ENCODE results near the gene DOCK2.
"Not testable (repeated sequence)": the region's sequence is repeated elsewhere in the genome, so short reads cannot be mapped to it uniquely, and the experiment has no call there.

DOCK2 gene

DNA sequence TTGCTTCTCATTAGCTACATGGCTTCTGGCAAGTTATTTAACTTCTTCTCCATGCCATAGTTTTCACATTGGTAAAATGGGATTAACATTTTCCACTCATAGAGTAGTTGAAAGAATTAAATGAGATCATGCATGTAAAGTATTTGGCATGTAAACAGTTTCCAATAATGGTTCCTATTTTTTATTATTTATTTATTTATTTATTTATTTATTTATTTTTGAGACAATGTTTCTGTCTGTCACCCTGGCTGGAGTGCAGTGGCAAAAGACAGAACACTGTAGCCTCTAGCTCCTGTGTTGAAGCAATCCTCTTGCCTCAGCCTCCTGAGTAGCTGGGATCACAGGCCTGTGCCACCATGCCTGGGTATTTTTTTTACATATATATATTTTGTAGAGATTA, 117.7 kb downstream of the DOCK2 start:
- DNase-seq (ENCODE audit: low read depth in 2 of 2) = no peak

DNA sequence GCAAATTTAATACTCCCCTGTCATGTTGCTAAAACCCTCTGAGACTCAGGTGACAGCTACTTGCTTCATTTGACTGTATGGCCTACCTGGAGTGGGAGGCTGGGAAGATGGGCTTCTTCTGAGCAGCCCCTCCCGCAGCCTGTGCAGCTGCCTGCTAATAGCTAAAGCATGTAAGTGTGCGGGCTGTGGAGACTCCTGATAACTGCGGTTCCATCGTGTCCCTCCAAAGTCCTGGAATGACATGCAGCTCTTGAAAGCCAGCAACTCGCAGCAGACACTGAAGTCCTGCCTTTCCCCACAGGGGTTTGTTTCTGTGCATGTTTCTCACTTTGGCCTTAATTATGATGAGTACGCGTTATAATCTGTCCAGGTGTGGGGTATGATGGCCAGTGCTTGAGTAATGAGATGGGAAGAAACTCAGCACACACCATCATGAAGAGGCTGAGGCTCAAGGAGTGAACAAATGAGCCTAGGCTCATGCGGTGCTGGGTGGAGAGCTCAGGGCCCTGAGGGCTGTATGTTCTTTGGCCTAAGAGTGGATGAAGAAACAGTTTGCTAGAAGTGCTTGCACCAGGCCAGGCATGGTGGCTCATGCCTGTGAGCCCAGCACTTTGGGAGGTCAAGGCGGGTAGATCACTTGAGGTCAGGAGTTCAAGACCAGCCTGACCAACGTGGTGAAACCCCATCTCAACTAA, 119.1 kb downstream of the DOCK2 start:
- DNase-seq (ENCODE audit: low read depth in 2 of 2) = no peak

DNA sequence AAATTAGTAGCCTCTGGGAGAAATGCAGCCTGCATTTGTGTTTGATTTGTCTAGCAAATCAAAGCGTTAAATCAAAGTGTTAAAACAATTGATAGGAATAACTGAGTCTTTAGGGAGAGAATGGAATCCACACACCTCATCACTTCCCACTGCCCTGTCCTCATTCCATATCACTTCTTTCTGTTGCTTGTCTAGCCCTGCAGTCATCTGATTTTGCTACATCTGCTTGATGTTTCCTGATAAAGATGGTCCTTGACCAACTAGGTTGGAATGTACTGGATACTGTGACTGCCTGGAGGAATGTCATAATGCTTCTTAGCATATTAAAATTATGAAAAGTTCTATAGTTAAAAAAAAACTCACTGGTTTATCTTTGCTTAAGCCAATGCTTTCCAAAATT, 119.9 kb downstream of the DOCK2 start:
- no peak for DNase-seq (ENCODE audit: low read depth in 2 of 2)

DNA sequence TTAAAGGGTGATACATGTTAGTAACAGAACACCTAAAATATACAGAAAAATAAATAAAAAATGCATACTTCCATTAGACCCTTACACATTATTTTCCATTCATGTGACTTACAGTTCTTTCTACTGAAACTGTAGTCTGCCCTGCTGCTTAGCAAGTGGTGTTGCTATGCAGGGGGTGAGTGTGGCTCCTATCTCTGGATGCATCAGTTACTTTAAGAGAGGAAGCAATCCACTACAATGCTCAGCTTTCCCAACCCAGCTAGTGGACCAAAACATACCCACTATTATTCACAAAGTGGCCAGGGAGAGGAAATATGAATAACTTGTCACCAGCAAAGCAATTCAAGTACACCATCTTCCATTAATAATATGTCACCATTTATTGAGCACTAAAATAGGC, 121.8 kb downstream of the DOCK2 start:
- DNase-seq (ENCODE audit: low read depth in 2 of 2) = no peak

DNA sequence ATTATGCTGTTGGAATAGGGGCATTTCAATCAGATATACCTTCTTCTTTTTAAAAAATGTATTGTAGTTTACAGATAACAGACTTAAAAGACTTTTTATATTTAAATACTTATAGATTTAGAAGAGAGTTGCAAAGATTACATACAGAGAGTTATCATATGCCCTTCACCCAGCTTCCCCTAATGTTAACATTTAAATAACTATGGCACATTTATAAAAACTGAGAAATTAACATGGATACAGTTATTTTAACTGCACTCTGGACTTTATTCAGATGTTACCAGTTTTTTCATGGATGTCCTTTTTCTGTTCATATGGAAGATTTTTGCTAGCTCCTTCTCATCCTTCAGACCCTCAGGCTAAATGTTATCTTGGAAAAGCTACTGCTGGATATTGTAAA, 123.2 kb downstream of the DOCK2 start:
- DNase-seq (ENCODE audit: low read depth in 2 of 2) = no peak

DNA sequence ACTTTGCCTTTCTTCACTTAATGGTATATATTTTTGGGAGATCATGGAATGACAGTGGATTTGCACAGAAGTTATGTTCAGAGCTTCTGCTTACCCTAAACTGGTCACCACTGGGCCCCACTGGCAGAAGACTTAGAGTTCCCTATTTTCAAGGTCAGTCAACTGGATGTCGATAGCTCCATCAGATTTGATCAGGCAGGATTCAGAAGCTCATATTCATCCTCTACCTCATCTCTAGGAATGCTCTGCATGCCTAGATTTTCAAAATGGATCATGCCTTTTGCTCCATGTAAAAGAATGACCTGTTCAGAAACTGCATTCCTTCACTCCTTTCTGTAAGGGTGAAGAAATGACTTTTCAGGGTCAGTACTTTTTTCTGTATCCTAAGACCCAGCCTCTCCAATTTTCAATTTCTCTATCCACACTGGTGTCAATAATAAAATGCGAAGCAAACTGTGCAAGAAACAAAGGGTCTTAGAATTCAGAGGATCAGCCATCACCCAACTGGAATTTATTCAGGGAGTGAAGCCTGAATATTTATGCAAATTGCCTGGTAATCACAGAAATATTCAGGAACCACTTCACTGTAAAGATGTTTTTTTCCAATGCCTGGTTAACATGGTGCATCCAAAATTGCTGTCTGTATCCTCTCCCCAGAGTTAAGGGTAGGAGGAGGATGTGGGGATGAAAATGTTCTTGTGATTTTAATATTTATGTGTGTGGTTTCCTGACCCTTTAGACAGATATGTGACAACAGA, 125.4 kb downstream of the DOCK2 start:
- DNase-seq (ENCODE audit: low read depth in 2 of 2) = peak; percentile 64 to 67

DNA sequence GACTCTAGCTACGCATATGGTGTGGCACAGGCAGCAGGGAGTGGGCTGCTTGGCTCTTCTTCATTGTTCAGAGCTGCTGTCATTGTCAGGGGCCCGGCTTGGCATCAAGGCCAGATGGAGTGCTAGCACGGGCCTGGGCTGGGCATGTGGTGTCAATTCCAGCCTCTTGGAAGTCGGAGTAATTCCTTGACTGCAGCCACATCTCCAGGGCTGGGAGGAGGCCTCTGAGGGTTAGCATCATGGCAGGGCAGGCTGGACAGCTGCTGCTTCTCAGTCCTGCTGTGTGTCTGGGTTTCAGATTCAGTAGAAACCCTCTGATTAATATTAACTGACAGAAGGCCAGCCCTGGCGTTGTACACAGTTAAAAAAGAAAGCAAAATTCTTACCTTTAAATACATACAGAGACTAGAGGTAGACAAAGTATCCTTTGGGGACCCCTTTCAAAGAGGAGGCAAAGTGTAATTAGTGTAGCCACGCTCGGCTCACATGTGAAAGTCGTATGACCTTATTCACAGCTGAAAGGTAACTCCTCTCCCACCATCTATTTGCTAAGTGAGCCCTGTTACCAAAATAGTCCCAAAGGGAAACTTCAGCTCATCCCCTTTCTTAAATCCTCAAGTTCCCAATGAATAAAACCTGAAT, 126.4 kb downstream of the DOCK2 start:
- no peak for DNase-seq (ENCODE audit: low read depth in 2 of 2)

DNA sequence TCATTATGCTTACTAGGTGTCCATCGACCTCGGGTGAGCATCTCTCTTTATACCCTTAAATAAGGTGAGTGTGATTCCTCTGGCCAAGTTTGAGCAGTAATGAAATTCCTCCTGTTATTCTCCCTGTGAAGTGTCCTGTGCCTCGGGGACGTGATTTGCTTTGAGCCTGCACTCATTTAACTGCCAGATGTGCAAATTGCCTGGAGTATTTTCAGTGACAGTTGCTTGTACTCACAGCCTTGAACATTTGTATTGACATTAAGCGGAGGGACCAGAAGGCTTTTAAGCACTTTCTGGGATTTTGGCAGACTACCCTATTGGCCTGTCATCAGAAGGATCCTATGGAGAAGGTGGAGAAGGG, 126.9 kb downstream of the DOCK2 start:
- DNase-seq (ENCODE audit: low read depth in 2 of 2) = no peak

DNA sequence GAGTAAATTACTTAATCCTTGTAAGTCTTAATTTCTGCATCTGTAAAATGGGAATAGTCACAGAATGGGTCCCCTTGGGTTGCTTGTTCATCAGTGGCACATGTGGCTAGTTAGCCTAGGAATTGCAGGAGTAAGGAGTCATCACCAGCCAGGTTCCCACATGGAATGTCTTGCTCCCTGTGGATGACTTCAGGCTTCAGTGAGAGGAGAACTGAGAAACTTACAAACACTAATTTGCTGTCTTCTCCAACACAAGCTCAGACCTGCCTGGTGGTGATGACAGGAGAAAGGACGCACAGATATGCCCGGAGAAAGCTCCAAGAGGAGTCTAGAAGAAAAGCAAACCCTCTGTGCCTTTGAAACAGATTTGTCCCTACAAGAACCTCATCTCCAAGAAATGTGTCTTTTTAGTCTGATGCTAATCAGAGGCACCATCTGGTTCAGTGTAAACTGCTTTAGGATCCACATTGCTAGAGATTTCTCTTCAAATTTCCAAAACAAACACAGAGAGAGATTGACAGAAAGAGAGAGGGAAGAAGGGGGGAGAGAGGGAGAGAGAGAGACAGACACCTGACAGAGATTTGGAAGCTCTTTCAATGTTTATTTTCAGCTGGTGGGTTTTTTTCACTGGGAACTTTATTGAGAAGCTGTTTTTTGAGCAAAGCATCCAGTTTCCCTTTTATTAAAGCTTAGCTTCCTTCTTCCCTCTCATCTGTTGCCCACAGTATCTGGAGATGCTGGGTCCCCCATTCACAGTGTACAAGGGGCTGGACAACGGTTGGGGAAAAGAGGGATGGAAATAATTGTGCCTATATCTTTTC, 128.3 kb downstream of the DOCK2 start:
- DNase-seq (ENCODE audit: low read depth in 2 of 2) = no peak

DNA sequence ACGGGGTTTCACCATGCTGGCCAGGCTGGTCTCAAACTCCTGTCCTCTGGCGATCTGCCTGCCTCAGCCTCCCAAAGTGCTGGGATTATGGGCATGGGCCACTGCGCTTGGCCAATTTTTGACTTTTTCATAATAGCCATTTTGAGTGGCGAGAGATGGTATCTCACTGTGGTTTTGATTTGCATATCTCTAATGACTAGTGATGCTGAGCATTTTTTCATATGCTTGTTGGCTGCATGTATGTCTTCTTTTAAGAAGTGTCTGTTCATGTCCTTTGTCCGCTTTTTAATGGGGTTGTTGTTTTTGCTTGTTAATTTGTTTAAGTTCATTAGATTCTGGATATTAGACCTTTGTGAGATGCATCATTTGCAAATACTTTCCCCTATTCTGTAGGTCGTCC, 129.9 kb downstream of the DOCK2 start:
- not testable (repeated sequence) for DNase-seq (ENCODE audit: low read depth in 2 of 2)

DNA sequence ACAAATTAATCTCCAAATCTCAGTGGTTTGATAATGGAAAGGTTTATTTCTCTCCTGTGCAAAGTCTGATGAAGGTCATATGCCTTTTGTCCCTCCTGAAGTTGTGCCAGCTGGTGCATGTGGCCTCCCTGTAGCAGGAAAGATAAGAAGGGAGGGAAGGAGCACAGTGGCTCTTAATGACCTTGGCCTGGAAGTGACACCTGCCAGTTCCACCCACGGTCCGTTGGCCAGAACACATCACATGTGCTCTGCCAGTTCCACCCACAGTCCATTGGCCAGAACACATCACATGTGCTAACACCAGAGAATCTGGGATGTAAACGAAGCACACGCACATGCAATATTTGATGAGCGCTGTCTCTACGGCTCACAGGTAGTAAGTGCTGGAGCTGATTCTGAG, 130.9 kb downstream of the DOCK2 start:
- DNase-seq (ENCODE audit: low read depth in 2 of 2) = no peak

DNA sequence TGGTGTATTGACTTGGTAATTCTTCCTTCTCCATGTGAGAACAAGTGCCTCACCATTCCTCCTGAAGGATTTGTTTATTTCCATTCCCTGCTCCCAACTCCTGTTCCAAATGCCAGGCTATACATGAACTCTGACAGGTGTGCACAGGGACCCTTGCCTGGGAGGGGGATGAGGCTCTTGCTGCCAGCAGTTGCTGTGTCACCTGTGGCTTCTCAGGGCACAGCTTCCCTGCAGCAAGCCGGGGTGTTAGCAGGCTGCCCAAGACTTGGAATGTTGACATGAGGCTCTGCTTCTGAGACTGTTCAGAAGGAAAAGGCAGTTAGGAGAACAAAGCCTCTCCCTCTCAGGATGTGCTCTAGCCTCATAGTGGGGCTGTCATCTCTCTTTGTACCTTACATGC, 131.3 kb downstream of the DOCK2 start:
- DNase-seq (ENCODE audit: low read depth in 2 of 2) = no peak

DNA sequence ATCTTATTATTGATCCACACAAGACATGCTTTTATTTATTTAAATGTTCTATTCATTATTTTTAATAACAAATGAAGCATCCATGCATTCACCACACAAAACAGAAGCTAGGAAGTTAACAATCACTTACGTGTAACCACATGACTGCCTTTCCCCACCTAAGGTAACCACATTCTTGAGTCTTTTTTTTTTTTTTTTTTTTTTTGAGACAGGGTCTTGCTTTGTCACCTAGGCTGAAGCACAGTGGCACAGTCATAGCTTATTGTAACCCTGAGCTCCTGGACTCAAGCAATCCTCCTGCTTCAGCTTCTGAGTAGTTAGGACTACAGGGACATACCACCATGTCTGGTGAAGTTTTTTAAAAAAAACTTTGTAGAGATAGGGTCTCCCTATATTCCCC, 133.0 kb downstream of the DOCK2 start:
- no peak for DNase-seq (ENCODE audit: low read depth in 2 of 2)

DNA sequence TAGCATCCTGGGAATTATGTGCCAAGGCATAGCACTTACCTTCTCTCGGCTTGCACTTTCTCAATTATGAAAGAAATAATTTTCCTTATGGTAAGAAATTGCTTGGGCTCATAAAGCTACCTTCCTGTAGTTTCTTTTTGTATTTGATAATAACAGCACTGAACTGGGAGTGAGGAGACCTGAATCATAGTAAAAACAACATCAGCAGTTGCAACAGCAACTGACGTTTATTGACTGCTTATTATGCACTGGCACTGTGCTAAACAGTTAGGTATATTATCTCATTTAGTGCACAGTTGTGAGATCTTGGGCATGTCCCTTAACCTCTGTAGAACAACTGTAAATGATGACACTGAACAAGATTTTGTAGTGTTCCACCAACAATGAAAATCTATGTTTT, 135.2 kb downstream of the DOCK2 start:
- no peak for DNase-seq (ENCODE audit: low read depth in 2 of 2)

DNA sequence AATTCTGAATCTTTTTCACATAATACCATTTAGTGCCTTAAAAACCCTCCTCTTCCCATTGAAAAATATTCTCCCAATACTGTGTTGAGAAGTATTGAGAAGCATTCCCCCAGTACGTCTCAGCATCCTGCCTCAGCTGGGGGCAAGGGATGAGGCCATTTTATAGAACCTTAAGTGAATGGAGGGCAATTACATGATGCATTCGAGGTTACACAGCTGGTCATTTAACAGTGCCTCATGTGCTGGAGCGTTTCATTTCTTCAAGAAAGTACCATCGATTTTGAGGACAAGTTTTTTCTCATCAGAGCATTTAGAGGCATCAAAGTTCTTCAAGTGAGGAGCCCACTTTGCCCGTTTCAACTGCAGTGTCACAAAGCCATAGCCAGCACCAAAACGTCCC, 135.6 kb downstream of the DOCK2 start:
- no peak for DNase-seq (ENCODE audit: low read depth in 2 of 2)

DNA sequence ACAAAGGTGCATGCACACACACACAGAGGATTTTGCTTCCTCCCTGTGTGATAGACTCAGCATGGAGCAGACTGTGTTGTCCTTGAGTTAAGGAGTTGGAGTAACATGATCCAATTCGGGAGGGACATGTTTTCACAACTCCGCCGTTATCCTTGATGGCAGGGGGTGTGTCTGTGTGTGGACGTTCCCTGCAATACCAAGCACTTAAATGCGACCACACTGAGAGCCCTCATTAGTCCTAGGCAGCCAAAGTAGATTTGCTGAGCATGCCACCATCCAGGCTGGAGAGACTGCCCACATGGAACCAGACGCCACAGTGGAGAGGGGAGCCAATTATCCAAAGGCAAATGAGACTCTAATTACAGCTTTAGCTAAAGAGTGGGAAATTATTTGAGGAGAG, 140.1 kb downstream of the DOCK2 start:
- no peak for DNase-seq (ENCODE audit: low read depth in 2 of 2)

DNA sequence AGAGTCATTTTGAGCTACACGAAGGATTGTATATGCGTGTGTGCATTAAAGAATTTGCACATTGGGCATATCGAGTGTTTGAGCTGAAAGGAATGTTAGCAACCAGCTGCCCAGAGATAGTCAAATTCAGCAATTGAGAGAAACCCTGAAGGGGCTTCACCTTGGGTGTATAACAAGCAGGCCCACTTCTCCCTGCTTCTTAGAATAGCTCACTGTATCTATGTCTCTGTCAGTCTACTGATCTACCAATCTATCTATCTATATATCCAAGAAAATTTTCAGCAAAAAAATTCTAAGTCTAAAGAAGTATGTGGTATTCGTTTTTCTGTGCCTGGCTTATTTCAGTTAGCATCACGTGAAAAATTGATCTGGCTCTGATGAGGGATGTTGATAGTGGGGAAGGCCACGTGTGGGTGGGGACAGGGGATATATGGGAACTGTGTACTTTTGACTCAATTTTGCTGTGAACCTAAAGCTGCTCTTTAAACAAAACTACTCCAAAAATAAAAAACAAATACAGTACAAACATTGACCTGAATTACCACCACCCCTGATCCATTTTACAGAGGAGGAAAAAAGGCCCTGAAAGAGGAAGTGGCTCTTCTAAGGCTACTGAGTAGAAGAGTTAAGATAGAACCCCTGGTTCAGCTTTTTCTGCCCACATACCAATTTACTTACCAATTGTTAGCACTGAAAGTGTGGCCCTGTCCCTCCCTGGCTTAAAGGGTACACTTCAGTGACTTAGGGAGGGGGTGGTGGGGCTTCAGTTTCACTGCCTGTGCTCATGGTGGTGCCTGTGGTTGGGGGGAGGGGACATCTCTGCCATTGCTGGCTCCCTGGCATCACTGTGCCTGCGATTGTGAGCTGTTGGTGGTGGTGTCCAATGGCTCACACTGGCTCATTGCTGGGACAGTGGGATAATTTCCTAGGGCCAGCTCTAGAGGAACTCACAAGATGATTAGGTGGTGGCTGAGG, 141.8 kb downstream of the DOCK2 start:
- no peak for DNase-seq (ENCODE audit: low read depth in 2 of 2)

DNA sequence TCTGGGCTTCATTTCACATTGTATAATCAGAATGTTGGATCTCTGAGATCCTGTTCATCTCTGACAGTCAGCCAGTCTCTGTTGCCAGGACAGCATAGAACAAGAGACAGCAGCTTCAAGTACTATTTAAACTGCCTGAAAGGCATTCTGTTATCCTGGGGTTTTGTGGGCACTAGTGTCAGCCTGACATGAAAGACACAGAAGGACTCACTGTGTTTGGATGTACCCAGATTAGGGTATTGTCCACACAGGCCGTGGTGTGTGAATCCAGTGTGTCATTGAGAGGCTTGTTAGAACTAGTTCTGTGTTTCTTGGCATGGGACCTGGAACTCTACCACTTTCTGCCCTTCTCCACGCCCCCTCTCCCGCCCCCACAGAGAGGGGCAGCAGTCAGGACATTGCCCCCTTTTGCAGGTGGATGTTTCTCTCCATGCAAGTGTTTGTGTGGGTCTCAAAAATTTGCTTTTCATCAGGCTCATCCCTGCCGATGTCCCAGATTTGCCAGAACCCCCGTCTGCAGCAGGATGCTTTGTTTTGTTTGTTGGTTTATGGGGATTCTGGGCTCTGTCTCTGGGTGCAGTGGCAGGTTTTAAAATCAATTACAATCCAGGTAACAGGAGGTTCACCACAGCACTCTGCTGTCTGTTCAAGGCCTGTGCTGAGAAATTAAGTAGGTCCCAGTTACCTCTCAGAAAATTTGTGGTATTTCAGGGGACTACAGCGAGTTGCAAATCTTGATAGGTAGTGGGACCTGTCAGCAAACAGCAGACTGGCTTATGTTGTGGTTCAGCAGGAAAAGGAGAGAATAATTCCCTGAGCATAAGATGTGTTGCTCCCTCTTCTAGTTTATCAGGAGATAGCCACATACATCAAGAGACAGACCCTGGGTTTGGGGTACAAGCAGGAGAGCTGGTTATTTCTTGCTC, 144.6 kb downstream of the DOCK2 start:
- no peak for DNase-seq (ENCODE audit: low read depth in 2 of 2)

DNA sequence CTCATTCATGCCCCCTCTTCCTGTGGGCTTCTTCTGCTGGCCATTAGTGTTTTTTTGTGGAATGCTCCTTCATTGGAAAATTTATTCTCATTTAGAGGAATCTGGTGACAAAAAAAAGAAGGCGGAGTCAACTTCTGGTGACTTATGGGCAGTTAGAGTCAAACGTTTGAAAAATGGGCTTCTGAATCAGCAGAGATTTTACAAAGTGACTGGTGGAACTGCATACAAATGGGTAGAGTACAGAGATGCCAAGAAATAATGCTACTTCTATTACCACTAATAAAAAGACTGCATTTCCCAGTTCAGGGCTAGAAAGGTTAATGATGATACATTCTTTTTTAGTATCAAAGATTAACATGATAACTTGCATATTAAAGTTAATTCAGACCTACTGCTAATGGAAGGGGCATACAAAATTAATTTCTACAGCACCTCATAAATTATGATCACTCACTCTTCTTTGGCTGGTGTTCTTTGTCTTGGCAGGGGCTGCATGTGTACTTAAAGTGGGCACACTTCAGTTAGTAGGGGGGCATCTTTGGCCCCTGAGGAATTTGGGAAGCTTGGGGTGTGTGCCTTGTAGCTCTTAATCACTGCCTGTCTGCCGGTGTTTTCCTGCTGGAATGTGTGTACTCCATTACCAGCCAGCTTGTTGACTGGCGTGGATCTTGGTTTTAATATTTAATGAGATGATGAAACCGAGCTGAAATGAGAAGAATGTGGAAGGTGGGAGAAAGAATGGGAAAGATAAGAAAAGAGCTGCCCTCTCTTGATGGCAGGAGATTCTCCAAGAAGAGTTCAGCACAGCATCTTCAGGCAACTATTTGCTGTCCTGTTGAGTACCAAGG, 148.9 kb downstream of the DOCK2 start:
- no peak for DNase-seq (ENCODE audit: low read depth in 2 of 2)

All from fibroblast of skin of left quadriceps (primary cell).